ENCODE data around the gene SLC17A8. TPM values are rescaled to one million over a fixed set of nuclear protein-coding genes. Genes with fewer than 3 reads are reported as not detected.
A peak's percentile ranks its signal among the peaks of the same experiment; 100 is the strongest.
"Not testable (repeated sequence)": the region's sequence is repeated elsewhere in the genome, so short reads cannot be mapped to it uniquely, and the experiment has no call there.

SLC17A8 gene
- total RNA-seq (not detected), total RNA-seq (0 reads per million in 2 donors)

- H3K27me3 Mint-ChIP-seq = peaks cover 63% of the 10 kb centered on the region
- peaks cover 5% of the 10 kb centered on the region for H3K36me3 Mint-ChIP-seq (ENCODE audit: low read depth)
- no peaks in the 10 kb centered on the region for H3K9me3 ChIP-seq (ENCODE audit: control insufficient read depth, low read length, poor library complexity, severe bottlenecking)
- no peak within 1 kb of the TSS for H3K27ac Mint-ChIP-seq
- H3K4me3 Mint-ChIP-seq = no peak within 1 kb of the TSS
- no peak for DNase-seq
- ATAC-seq = no peak
- peaks cover 3% of the 10 kb centered on the region for H3K4me1 Mint-ChIP-seq
Observed at GRCh38 chr12:100356644-100357223, at the start of gene SLC17A8. Gene SLC17A8, plus strand, starts transcription at chr12:100357074. Its CDS starts 318 bp downstream, at chr12:100357392.

- not testable (repeated sequence) for H3K4me1 Mint-ChIP-seq; H3K4me3 Mint-ChIP-seq; H3K9me3 ChIP-seq (ENCODE audit: control insufficient read depth, low read length, poor library complexity, severe bottlenecking); ATAC-seq; H3K27ac Mint-ChIP-seq; H3K27me3 Mint-ChIP-seq; DNase-seq
- peaks cover 10% of the 10 kb centered on the region for H3K36me3 Mint-ChIP-seq (ENCODE audit: low read depth)
Observed at GRCh38 chr12:100308138-100308537, 48.7 kb upstream of the SLC17A8 start.

- peaks cover 7% of the 10 kb centered on the region for H3K36me3 Mint-ChIP-seq (ENCODE audit: low read depth)
- no peak for ATAC-seq
Observed at GRCh38 chr12:100311317-100311716, 45.6 kb upstream of the SLC17A8 start.

GRCh38 chr12:100317371-100317770 is 39.5 kb upstream of the SLC17A8 start:
- no peaks in the 10 kb centered on the region for H3K27me3 Mint-ChIP-seq
- no peaks in the 10 kb centered on the region for H3K4me1 Mint-ChIP-seq
- DNase-seq = no peak
- H3K36me3 Mint-ChIP-seq (ENCODE audit: low read depth) = peaks cover 8% of the 10 kb centered on the region
- no peaks in the 10 kb centered on the region for H3K9me3 ChIP-seq (ENCODE audit: control insufficient read depth, low read length, poor library complexity, severe bottlenecking)
- H3K27ac Mint-ChIP-seq = no peak overlapping the region
- no peak for ATAC-seq
- H3K4me3 Mint-ChIP-seq = no peak overlapping the region

More at GRCh38 chr12:100311317-100311716, 45.6 kb upstream of the SLC17A8 start:
- no peaks in the 10 kb centered on the region for H3K9me3 ChIP-seq (ENCODE audit: control insufficient read depth, low read length, poor library complexity, severe bottlenecking)
- Mint-ChIP-seq H3K4me1 (peaks cover 3% of the 10 kb centered on the region), H3K4me3 (no peak overlapping the region), H3K27ac (no peak overlapping the region), H3K27me3 (no peaks in the 10 kb centered on the region)
- no peak for DNase-seq

DNA sequence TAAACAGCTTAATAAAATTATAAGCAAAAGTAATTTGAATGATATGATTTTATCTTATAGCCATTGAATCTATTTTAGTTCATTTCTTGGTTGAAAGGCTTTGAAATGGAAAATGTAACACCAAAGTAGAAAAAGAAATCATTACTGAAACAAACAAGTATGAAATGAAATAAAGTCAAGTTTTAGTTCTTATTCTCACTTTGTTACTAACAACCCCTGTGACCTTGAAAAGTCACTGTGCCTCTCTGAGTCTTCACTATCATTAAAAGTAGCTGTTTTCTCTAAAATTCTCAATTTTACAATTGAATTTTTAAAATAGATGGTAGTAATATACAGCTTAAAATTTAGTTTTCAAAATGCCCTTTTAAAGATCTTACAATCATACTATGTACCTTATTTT is 32.4 kb upstream of the SLC17A8 start:
- ATAC-seq (no peak), DNase-seq (no peak)
- Mint-ChIP-seq H3K4me3 (no peak overlapping the region), H3K4me1 (no peaks in the 10 kb centered on the region), H3K27me3 (no peaks in the 10 kb centered on the region), H3K36me3 (ENCODE audit: low read depth) (peaks cover 7% of the 10 kb centered on the region), H3K27ac (no peak overlapping the region)
- no peaks in the 10 kb centered on the region for H3K9me3 ChIP-seq (ENCODE audit: control insufficient read depth, low read length, poor library complexity, severe bottlenecking)

DNA sequence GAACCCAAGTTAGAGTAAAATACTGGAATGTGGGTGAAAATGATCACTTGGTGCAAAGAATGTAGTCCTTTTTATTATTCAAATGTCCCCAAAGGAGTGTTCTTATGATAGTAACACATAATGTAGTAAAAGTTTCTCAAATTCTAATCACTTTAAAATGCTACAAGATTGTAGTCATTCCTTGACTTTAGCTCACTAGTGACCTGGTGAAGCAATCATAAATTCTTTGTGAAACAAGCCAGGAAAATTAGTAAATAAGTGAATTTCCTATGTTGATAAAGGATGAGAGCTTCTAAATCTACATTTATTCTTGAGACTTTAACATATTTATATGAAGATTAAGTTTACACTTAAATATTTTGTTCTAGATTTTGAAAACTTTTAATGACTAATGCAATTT is 30.7 kb upstream of the SLC17A8 start:
- ATAC-seq (no peak), DNase-seq (no peak)
- H3K4me3 Mint-ChIP-seq = no peak overlapping the region
- H3K27me3 Mint-ChIP-seq = no peaks in the 10 kb centered on the region
- H3K27ac Mint-ChIP-seq = no peak overlapping the region
- peaks cover 8% of the 10 kb centered on the region for H3K36me3 Mint-ChIP-seq (ENCODE audit: low read depth)
- no peaks in the 10 kb centered on the region for H3K9me3 ChIP-seq (ENCODE audit: control insufficient read depth, low read length, poor library complexity, severe bottlenecking)
- peaks cover 2% of the 10 kb centered on the region for H3K4me1 Mint-ChIP-seq

- H3K9me3 ChIP-seq (ENCODE audit: control insufficient read depth, low read length, poor library complexity, severe bottlenecking) = no peaks in the 10 kb centered on the region
- peaks cover 2% of the 10 kb centered on the region for H3K4me1 Mint-ChIP-seq
- H3K36me3 Mint-ChIP-seq (ENCODE audit: low read depth) = peaks cover 11% of the 10 kb centered on the region
- H3K27ac Mint-ChIP-seq = no peak overlapping the region
- H3K4me3 Mint-ChIP-seq = no peak overlapping the region
- DNase-seq = no peak
- no peaks in the 10 kb centered on the region for H3K27me3 Mint-ChIP-seq
- no peak for ATAC-seq
Observed at GRCh38 chr12:100329800-100330199, 27.1 kb upstream of the SLC17A8 start.

DNA sequence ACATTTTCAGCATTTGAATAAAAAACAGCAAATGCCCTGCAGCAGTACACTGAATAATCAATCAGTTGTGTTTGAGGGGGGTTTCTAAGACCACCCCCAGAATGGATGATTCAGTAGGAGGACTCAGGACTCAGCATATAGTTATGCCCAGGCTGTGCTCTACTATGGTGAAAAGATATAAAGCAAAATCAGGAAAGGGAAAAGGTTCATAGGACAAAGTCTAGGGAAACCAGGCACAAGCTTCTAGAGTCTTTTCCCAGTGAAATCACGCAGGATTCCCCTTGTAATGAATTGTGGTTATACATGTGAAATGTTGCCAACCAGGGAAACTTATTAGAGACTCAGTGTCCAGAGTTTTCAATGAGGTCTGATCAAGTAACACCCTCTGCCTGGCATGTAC is 25.0 kb upstream of the SLC17A8 start:
- H3K27me3 Mint-ChIP-seq = no peaks in the 10 kb centered on the region
- no peak for ATAC-seq
- H3K4me3 Mint-ChIP-seq = no peak overlapping the region
- H3K27ac Mint-ChIP-seq = no peak overlapping the region
- DNase-seq = no peak
- peaks cover 18% of the 10 kb centered on the region for H3K36me3 Mint-ChIP-seq (ENCODE audit: low read depth)
- no peaks in the 10 kb centered on the region for H3K9me3 ChIP-seq (ENCODE audit: control insufficient read depth, low read length, poor library complexity, severe bottlenecking)
- peaks cover 2% of the 10 kb centered on the region for H3K4me1 Mint-ChIP-seq

GRCh38 chr12:100332852-100333251 is 24.0 kb upstream of the SLC17A8 start:
- Mint-ChIP-seq H3K4me1 (peaks cover 2% of the 10 kb centered on the region), H3K27me3 (no peaks in the 10 kb centered on the region), H3K36me3 (ENCODE audit: low read depth) (peaks cover 18% of the 10 kb centered on the region), H3K4me3 (no peak overlapping the region), H3K27ac (peak overlapping the region; percentile 53)
- no peaks in the 10 kb centered on the region for H3K9me3 ChIP-seq (ENCODE audit: control insufficient read depth, low read length, poor library complexity, severe bottlenecking)
- DNase-seq (no peak), ATAC-seq (no peak)

- peaks cover 15% of the 10 kb centered on the region for H3K36me3 Mint-ChIP-seq (ENCODE audit: low read depth)
- ATAC-seq (no peak), DNase-seq (no peak)
- H3K4me1 Mint-ChIP-seq = no peaks in the 10 kb centered on the region
- no peak overlapping the region for H3K4me3 Mint-ChIP-seq
- no peaks in the 10 kb centered on the region for H3K9me3 ChIP-seq (ENCODE audit: control insufficient read depth, low read length, poor library complexity, severe bottlenecking)
- H3K27me3 Mint-ChIP-seq = no peaks in the 10 kb centered on the region
- H3K27ac Mint-ChIP-seq = no peak overlapping the region
Observed at GRCh38 chr12:100337299-100337698, 19.6 kb upstream of the SLC17A8 start.

- ATAC-seq (no peak), DNase-seq (no peak)
- H3K36me3 Mint-ChIP-seq (ENCODE audit: low read depth) = peaks cover 15% of the 10 kb centered on the region
- no peak overlapping the region for H3K27ac Mint-ChIP-seq
- H3K4me1 Mint-ChIP-seq = no peaks in the 10 kb centered on the region
- no peaks in the 10 kb centered on the region for H3K9me3 ChIP-seq (ENCODE audit: control insufficient read depth, low read length, poor library complexity, severe bottlenecking)
- H3K27me3 Mint-ChIP-seq = no peaks in the 10 kb centered on the region
- no peak overlapping the region for H3K4me3 Mint-ChIP-seq
Observed at GRCh38 chr12:100337727-100338126, 19.1 kb upstream of the SLC17A8 start.

DNA sequence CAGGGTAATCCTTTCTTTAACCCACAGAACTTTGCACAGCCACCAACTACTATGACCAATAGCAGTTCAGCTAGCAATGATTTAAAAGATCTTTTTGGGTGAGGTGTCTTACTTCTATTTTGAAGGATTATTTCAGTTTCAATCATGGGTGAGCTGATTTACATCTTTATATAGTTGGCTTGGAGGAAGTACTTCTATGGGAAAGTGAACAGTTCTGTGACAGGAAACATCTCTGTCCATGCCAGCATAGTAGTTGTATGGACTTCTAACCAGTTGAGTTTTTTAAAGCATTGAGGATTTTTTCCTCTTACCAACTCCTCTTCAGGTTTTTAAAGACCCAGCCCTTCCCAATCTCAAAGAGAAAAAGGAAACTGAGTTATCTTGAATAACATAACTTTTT is 17.8 kb upstream of the SLC17A8 start:
- Mint-ChIP-seq H3K27ac (no peak overlapping the region), H3K4me1 (no peaks in the 10 kb centered on the region), H3K27me3 (no peaks in the 10 kb centered on the region), H3K36me3 (ENCODE audit: low read depth) (peaks cover 9% of the 10 kb centered on the region), H3K4me3 (no peak overlapping the region)
- no peak for ATAC-seq
- DNase-seq = no peak
- H3K9me3 ChIP-seq (ENCODE audit: control insufficient read depth, low read length, poor library complexity, severe bottlenecking) = no peaks in the 10 kb centered on the region

- not testable (repeated sequence) for H3K36me3 Mint-ChIP-seq (ENCODE audit: low read depth); H3K27ac Mint-ChIP-seq; H3K27me3 Mint-ChIP-seq; ATAC-seq; H3K4me1 Mint-ChIP-seq; H3K9me3 ChIP-seq (ENCODE audit: control insufficient read depth, low read length, poor library complexity, severe bottlenecking); H3K4me3 Mint-ChIP-seq; DNase-seq
Observed at GRCh38 chr12:100342897-100343296, 14.0 kb upstream of the SLC17A8 start.

DNA sequence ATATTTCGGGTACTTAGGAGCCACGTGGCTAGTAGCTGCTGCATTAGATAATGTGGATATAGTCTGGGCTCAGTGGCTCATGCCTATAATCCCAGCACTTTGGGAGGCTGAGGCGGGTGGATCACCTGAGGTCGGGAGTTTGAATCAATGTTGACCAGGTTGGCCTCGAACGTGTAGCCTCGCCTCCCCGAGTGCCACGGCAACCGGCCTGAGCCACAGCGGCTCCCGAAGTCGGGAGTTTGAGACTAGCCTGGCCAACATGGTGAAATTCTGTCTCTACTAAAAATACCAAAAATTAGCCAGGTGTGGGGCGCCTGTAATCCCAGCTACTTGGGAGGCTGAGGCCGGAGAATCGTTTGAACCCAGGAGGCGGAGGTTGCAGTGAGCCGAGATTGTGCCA is 12.5 kb upstream of the SLC17A8 start:
- ATAC-seq = not testable (repeated sequence)

More for the DNA sequence above, 12.5 kb upstream of the SLC17A8 start:
- H3K27ac Mint-ChIP-seq; H3K4me1 Mint-ChIP-seq; H3K36me3 Mint-ChIP-seq (ENCODE audit: low read depth); DNase-seq; H3K4me3 Mint-ChIP-seq; H3K27me3 Mint-ChIP-seq; H3K9me3 ChIP-seq (ENCODE audit: control insufficient read depth, low read length, poor library complexity, severe bottlenecking): not testable (repeated sequence)
